SK-N-SH treated with all-trans-retinoic acid at 6 μM for 48 hours (cell line): ENCODE data around the gene KIF26A.

Experiments used
- ATAC-seq: fragments of 200-7000 bp; cut with Tn5 transposase; 3 replicates; pipeline ENCODE4 v1.9.1; 2020; ENCODE audit warnings: mild to moderate bottlenecking, moderate library complexity
- ARNTL ChIP-seq: fragments of 450-650 bp; formaldehyde crosslinking; IDR thresholded peaks from 2 replicates; pipeline ENCODE4 v1.5.0; 2020; ENCODE audit warnings: low read depth, mild to moderate bottlenecking, moderate library complexity, borderline replicate concordance
- BACH2 ChIP-seq: fragments of 250-450 bp; sonication (Bioruptor Pico); IDR thresholded peaks from 2 replicates; pipeline ENCODE4 v1.9.0; 2021; ENCODE audit warnings: mild to moderate bottlenecking, borderline replicate concordance
- CREB5 ChIP-seq: fragments of 250-450 bp; sonication (Bioruptor Pico); IDR thresholded peaks from 2 replicates; pipeline ENCODE4 v1.5.1; 2020; ENCODE audit warnings: low read depth, mild to moderate bottlenecking, moderate library complexity
- CSDC2 ChIP-seq: fragments of 250-450 bp; sonication (Bioruptor Pico); IDR thresholded peaks from 2 replicates; pipeline ENCODE4 v1.5.0; 2020; ENCODE audit warnings: mild to moderate bottlenecking, moderate library complexity
- CSRNP3 ChIP-seq: fragments of 250-450 bp; sonication (Bioruptor Pico); IDR thresholded peaks from 2 replicates; pipeline ENCODE4 v1.5.1; 2021; ENCODE audit warnings: mild to moderate bottlenecking, moderate library complexity
- ESRRG ChIP-seq: fragments of 250-450 bp; sonication (Bioruptor Pico); IDR thresholded peaks from 2 replicates; pipeline ENCODE4 v1.6.1; 2021; ENCODE audit warnings: mild to moderate bottlenecking
- GLIS3 ChIP-seq: fragments of 250-450 bp; sonication (Bioruptor Pico); IDR thresholded peaks from 2 replicates; pipeline ENCODE4 v1.5.0; 2020; ENCODE audit warnings: mild to moderate bottlenecking, moderate library complexity
- ISL1 ChIP-seq: fragments of 250-450 bp; sonication (Bioruptor Pico); IDR thresholded peaks from 2 replicates; pipeline ENCODE4 v2.1.2; 2022; ENCODE audit warnings: mild to moderate bottlenecking, moderate library complexity
- OSR1 ChIP-seq: fragments of 250-450 bp; sonication (Bioruptor Pico); IDR thresholded peaks from 2 replicates; pipeline ENCODE4 v1.8.0; 2022; ENCODE audit warnings: moderate library complexity, mild to moderate bottlenecking, inconsistent platforms
- PATZ1 ChIP-seq: fragments of 250-450 bp; sonication (Bioruptor Pico); IDR thresholded peaks from 2 replicates; pipeline ENCODE4 v1.8.0; 2020; ENCODE audit warnings: mild to moderate bottlenecking, moderate library complexity, borderline replicate concordance
- PPARA ChIP-seq: fragments of 250-450 bp; sonication (Bioruptor Pico); IDR thresholded peaks from 2 replicates; pipeline ENCODE4 v1.5.0; 2020; ENCODE audit warnings: mild to moderate bottlenecking, borderline replicate concordance
- RARB ChIP-seq: fragments of 250-450 bp; sonication (Bioruptor Pico); IDR thresholded peaks from 2 replicates; pipeline ENCODE4 v1.8.0; 2021; ENCODE audit warnings: mild to moderate bottlenecking, moderate library complexity
- TCF4 ChIP-seq: fragments of 250-450 bp; sonication (Bioruptor Pico); IDR thresholded peaks from 2 replicates; pipeline ENCODE4 v1.8.0; 2021; ENCODE audit warnings: mild to moderate bottlenecking, moderate library complexity, borderline replicate concordance
- TSHZ2 ChIP-seq: fragments of 250-450 bp; sonication (Bioruptor Pico); IDR thresholded peaks from 2 replicates; pipeline ENCODE4 v1.5.0; 2020; ENCODE audit warnings: mild to moderate bottlenecking, moderate library complexity
- ZC3H10 ChIP-seq: fragments of 250-450 bp; sonication (Bioruptor Pico); IDR thresholded peaks from 2 replicates; pipeline ENCODE4 v1.5.1; 2021; ENCODE audit warnings: mild to moderate bottlenecking, moderate library complexity
- ZFP3 ChIP-seq: fragments of 250-450 bp; sonication (Bioruptor Pico); IDR thresholded peaks from 2 replicates; pipeline ENCODE4 v1.5.0; 2020; ENCODE audit warnings: mild to moderate bottlenecking, moderate library complexity
- ZFP30 ChIP-seq: fragments of 450-650 bp; formaldehyde crosslinking; IDR thresholded peaks from 2 replicates; pipeline ENCODE4 v1.5.0; 2022; ENCODE audit warnings: mild to moderate bottlenecking, moderate library complexity
- ZNF565 ChIP-seq: fragments of 450-650 bp; formaldehyde crosslinking; conservative IDR thresholded peaks from 2 replicates; pipeline ENCODE4 v1.5.0; 2020; ENCODE audit warnings: low read depth, mild to moderate bottlenecking, moderate library complexity
- ZNF70 ChIP-seq: fragments of 450-650 bp; formaldehyde crosslinking; IDR thresholded peaks from 2 replicates; pipeline ENCODE4 v1.5.0; 2020; ENCODE audit warnings: mild to moderate bottlenecking, moderate library complexity
- ZNF8 ChIP-seq: fragments of 450-650 bp; formaldehyde crosslinking; IDR thresholded peaks from 2 replicates; pipeline ENCODE4 v1.5.0; 2020; ENCODE audit warnings: mild to moderate bottlenecking, moderate library complexity

KIF26A gene

GRCh38 chr14:104121142-104121541 is 17.2 kb upstream of the KIF26A start:
- ATAC-seq, result no peak
- TF ChIP-seq ZNF565 (CRISPR knock-in tag) (no peak), ZC3H10 (no peak), ESRRG (no peak), GLIS3 (no peak), TSHZ2 (CRISPR knock-in tag) (no peak), TCF4 (no peak), RARB (no peak), ZFP30 (CRISPR knock-in tag) (no peak), ZNF70 (no peak), CSRNP3 (CRISPR knock-in tag) (no peak), PPARA (CRISPR knock-in tag) (no peak), ISL1 (CRISPR knock-in tag) (no peak), ARNTL (CRISPR knock-in tag) (no peak), BACH2 (CRISPR knock-in tag) (no peak), CREB5 (no peak), PATZ1 (CRISPR knock-in tag) (no peak), CSDC2 (no peak)

GRCh38 chr14:104123879-104124278 is 14.5 kb upstream of the KIF26A start:
- no peak for TF ChIP-seq ISL1 (CRISPR knock-in tag)
- no peak for TF ChIP-seq TCF4
- TF ChIP-seq ESRRG, result no peak
- no peak for TF ChIP-seq CSDC2
- TF ChIP-seq ZNF8 (CRISPR knock-in tag), result no peak
- no peak for ATAC-seq

GRCh38 chr14:104125011-104125410 is 13.4 kb upstream of the KIF26A start:
- no peak for ATAC-seq
- TF ChIP-seq OSR1 (CRISPR knock-in tag) (no peak), ESRRG (no peak), ZNF70 (no peak), CREB5 (no peak), ZFP3 (CRISPR knock-in tag) (no peak)

GRCh38 chr14:104126753-104127152 is 11.6 kb upstream of the KIF26A start:
- TF ChIP-seq ZNF565 (CRISPR knock-in tag), result no peak
- no peak for TF ChIP-seq ZFP3 (CRISPR knock-in tag)
- TF ChIP-seq ZC3H10, result no peak
- ATAC-seq, result no peak

- TF ChIP-seq CSDC2, result no peak
- TF ChIP-seq PPARA (CRISPR knock-in tag), result no peak
- no peak for TF ChIP-seq ZFP30 (CRISPR knock-in tag)
- TF ChIP-seq TCF4, result no peak
Observed at GRCh38 chr14:104128981-104129380, 9.4 kb upstream of the KIF26A start.

More at GRCh38 chr14:104128981-104129380, 9.4 kb upstream of the KIF26A start:
- ATAC-seq, result no peak
